ENCODE results near the gene LRP1.
A peak's percentile ranks its signal among the peaks of the same experiment; 100 is the strongest.

The LRP1 gene

GRCh38 chr12:57227315-57228115 is 99.2 kb downstream of the LRP1 start:
- no peak for DNase-seq

- peak; percentile 60 for DNase-seq
These were observed 100.9 kb downstream of the LRP1 start for GRCh38 chr12:57229046-57229633.

GRCh38 chr12:57229634-57230380 is 101.5 kb downstream of the LRP1 start, which contains the start of gene SHMT2:
Gene SHMT2, plus strand, starts transcription at chr12:57229711. Its CDS starts 68 bp downstream, at chr12:57229779.
- DNase-seq = peak; percentile 95

GRCh38 chr12:57230381-57231155 is 102.3 kb downstream of the LRP1 start:
- no peak for DNase-seq

- DNase-seq = no peak
These were observed 103.2 kb downstream of the LRP1 start for GRCh38 chr12:57231276-57232021.

- DNase-seq = no peak
These were observed 104.0 kb downstream of the LRP1 start for GRCh38 chr12:57232156-57232756.

GRCh38 chr12:57233357-57234232 is 105.3 kb downstream of the LRP1 start:
- DNase-seq = no peak

- no peak for DNase-seq
These were observed 105.9 kb downstream of the LRP1 start for GRCh38 chr12:57234233-57234570.

- DNase-seq = no peak
These were observed 106.3 kb downstream of the LRP1 start for GRCh38 chr12:57234571-57235016.

- peak; percentile 67 for DNase-seq
These were observed 106.9 kb downstream of the LRP1 start for GRCh38 chr12:57235017-57235727.

- DNase-seq = no peak
These were observed 107.4 kb downstream of the LRP1 start for GRCh38 chr12:57235728-57236131.

GRCh38 chr12:57236201-57236924 is 108.1 kb downstream of the LRP1 start:
- no peak for DNase-seq

GRCh38 chr12:57236925-57237595 is 108.8 kb downstream of the LRP1 start:
- no peak for DNase-seq

- DNase-seq = no peak
These were observed 109.3 kb downstream of the LRP1 start for GRCh38 chr12:57237596-57237931.

GRCh38 chr12:57237932-57238853 is 109.9 kb downstream of the LRP1 start:
- DNase-seq = peak; percentile 49

GRCh38 chr12:57238854-57239554 is 110.7 kb downstream of the LRP1 start:
- DNase-seq = peak; percentile 63

- DNase-seq = peak; percentile 61
These were observed 111.3 kb downstream of the LRP1 start for GRCh38 chr12:57239587-57240065.
